DMS 273 treated with DMSO at 0.1 percent for 48 hours (cell line): ENCODE data around the gene NR2C2.
"Not testable (repeated sequence)": the region's sequence is repeated elsewhere in the genome, so short reads cannot be mapped to it uniquely, and the experiment has no call there.

Source experiments
- DNase-seq: peaks from one replicate; lab custom pipeline; 2025; lab: John Stamatoyannopoulos, UW

The NR2C2 gene

GRCh38 chr3:14947100-14947885, at the start of gene NR2C2:
NR2C2 (plus strand) TSS chr3:14947583; CDS start chr3:15003915, 56,332 bp downstream.
- DNase-seq = no peak

- DNase-seq = no peak
These were observed 48.5 kb upstream of the NR2C2 start for GRCh38 chr3:14898929-14899328.

GRCh38 chr3:14899993-14900618, 47.3 kb upstream of the NR2C2 start:
- no peak for DNase-seq

GRCh38 chr3:14900881-14901873, 46.2 kb upstream of the NR2C2 start:
- no peak for DNase-seq

GRCh38 chr3:14902719-14903118, 44.7 kb upstream of the NR2C2 start:
- DNase-seq = no peak

GRCh38 chr3:14903501-14903900, 43.9 kb upstream of the NR2C2 start:
- DNase-seq = not testable (repeated sequence)

- no peak for DNase-seq
These were observed 42.2 kb upstream of the NR2C2 start for GRCh38 chr3:14905055-14905657.

GRCh38 chr3:14906355-14906971, 40.9 kb upstream of the NR2C2 start:
- DNase-seq = no peak

GRCh38 chr3:14907043-14907966, 40.1 kb upstream of the NR2C2 start:
- no peak for DNase-seq

GRCh38 chr3:14909250-14909649, 38.1 kb upstream of the NR2C2 start:
- DNase-seq = no peak

- no peak for DNase-seq
These were observed 35.7 kb upstream of the NR2C2 start for GRCh38 chr3:14911651-14912050.

GRCh38 chr3:14913071-14913925, 34.1 kb upstream of the NR2C2 start:
- DNase-seq = no peak

- DNase-seq = no peak
These were observed 33.2 kb upstream of the NR2C2 start for GRCh38 chr3:14913926-14914778.

- DNase-seq = no peak
These were observed 32.6 kb upstream of the NR2C2 start for GRCh38 chr3:14914779-14915117.

GRCh38 chr3:14915636-14916222, 31.7 kb upstream of the NR2C2 start:
- DNase-seq = no peak

GRCh38 chr3:14918356-14918860, 29.0 kb upstream of the NR2C2 start:
- no peak for DNase-seq

GRCh38 chr3:14920536-14920935, 26.8 kb upstream of the NR2C2 start:
- DNase-seq = no peak

- DNase-seq = peak; percentile 1
These were observed 26.3 kb upstream of the NR2C2 start for GRCh38 chr3:14921034-14921616.
